NCI-H2196 (cell line): ENCODE results near the gene JMJD7.

Experiments
- DNase-seq: peaks from one replicate; lab custom pipeline; 2025; ENCODE audit not compliant: unreplicated experiment; lab: John Stamatoyannopoulos, UW

JMJD7 gene

DNA sequence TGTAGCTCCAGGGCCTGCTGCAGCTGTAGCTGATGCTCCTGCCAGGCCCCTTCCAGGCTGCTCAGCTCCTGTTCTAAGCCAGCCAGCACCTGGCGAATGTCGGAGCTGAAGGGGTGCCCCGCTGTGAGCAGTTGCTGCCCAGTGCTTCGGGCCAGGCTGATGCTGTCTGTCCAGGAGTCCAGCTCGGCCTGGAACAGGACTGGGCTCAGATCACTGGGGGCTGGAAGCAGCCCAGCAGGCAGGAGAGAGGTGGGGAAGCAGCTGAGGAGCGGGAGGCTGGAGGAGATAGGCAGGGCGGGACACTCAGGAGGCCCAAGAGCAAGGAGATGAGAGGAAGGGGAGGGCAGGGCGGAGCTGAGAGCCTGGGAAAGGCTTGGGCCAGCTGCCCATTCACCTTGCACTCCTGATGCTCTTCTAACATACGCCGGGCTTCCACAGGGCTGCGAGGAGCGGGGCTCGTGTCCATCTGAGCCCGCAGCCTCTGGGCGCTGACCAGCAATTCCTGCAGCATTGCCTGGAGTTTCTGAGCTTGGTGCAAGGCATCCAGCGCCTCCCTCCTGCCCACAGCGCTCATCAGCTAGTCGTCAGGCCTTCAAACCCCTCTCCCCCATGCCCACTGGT, 34.0 kb downstream of the JMJD7 start:
- no peak for DNase-seq

DNA sequence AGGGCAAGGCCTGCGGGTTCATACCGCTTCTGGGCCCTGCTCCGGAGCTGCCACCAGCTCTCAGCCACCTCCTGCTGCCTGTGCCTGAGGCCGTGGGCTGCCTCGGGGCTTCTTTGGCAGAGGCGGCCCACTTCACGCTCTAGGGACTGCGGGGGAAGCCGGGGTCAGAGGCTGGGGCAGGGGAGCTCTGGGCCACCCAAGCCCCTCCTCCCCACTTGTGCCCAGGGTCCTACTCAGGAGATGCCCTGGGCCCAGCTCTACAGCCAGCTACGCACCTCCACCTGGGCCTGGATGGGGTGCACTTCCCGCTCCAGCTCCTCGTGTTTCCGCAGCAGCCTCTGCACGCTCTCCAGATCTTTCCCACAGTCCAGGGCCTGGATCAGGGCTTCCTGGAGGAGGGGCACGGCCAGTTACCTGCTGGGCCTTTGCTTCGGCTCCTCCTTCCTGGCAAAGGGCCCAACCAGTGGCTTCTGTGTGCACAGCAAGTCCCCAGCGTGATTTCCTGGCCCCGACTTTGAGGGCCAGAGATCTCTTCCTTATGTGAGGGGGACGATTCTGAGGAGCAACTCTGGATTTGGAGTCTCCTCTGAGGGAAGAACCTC, 34.7 kb downstream of the JMJD7 start:
- peak; percentile 24 for DNase-seq

DNA sequence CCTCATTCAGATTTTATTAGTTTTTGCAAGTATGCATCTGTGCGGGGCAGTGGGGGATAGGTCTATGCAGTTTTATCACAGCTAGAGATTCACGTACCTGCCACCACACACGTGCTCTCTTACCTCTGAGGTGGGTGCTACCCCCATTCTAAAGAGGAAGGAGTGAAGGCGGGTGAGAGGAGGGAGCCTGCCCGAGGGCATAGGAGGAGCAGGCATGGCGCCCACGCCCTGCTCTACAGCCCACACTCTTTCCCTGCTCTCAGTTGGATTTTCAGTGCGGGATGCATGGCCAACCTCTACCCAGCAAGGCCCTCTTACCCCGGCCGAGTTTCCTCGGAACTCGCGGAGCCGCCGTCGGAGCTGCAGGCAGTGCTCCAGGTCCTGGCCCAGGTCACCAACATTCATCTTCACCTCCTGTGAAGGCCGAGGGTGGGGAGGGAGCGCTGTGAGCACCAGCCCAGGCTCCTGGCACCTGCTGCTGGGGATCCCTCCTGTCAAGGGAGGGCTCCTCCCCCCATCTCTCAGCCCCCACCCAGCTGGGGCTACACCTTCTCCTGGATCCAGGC, 37.7 kb downstream of the JMJD7 start:
- no peak for DNase-seq

DNA sequence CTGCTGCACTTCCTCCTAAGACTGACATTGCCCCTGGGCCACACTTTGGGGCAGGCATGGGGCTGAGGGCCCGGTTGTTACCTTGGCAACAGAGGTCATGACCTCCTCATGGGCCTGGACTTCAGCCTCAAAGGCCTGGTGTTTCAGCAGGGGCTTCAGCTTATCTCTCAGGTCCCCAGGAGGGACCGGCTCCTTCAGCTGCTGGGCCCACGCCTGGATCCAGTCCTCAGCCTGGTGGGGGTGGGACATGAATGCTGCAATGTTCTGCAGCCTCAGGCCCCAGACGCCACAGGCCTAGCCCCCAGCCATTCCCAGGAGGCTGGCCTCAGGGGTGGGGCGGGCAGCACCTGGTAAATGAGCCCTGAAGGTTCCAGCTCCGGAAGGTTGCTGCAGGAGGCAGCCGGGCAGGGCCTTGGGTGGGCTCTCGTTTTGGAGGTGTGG, 38.4 kb downstream of the JMJD7 start:
- DNase-seq, result no peak

DNA sequence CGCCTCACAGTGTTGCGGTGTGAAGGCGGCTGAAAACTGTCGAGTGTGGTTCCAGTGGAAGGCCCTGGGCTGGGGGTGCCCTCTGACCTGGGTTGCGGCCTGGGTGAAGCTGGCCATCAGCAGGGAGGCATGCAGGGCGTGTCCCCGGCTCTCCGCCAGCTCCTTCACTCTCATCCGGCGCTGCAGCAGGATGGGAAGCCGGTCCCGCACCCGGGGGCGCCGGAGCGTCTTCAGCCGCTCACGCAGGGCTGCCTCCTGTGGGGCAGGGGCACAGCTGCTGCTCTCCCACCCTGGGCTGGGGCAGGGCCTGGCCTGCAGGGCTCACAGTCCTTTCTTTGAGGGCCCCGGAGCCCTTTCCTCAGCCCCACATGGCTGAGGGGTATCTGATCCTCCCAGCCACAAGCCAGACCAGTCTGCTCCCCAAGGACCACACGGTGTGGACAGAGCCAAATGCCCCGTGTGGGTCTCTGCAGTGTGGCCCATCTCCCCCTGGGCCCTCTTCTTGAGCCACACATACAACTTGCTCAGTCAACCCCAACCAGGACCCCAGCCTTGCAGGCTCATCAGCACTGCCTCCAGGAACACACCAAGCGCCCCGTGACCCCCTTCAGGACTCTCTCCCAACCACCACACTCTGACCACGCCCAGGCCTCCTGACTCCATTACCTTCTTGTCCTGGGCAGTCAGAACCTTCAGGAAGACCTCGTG, 39.1 kb downstream of the JMJD7 start:
- no peak for DNase-seq

DNA sequence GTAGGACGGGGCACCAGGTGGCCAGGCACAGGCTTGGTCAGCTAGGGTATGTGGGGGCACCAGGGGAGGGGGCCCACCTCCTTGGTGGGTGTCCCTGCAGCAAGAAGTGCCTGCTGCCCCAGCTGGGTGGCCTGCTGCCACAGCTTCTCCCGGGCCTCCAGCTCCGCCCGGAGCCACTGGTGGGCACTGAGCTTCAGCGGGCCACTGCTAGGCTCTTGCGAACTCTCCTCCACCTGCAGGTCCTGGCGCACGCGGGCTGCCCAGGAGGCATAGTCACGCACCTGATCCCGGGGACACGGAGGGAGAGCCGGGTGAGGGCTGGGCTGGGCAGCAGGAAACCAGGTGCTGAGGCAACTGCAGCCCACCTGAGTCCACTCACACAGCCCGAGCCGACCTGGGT, 40.4 kb downstream of the JMJD7 start:
- no peak for DNase-seq

DNA sequence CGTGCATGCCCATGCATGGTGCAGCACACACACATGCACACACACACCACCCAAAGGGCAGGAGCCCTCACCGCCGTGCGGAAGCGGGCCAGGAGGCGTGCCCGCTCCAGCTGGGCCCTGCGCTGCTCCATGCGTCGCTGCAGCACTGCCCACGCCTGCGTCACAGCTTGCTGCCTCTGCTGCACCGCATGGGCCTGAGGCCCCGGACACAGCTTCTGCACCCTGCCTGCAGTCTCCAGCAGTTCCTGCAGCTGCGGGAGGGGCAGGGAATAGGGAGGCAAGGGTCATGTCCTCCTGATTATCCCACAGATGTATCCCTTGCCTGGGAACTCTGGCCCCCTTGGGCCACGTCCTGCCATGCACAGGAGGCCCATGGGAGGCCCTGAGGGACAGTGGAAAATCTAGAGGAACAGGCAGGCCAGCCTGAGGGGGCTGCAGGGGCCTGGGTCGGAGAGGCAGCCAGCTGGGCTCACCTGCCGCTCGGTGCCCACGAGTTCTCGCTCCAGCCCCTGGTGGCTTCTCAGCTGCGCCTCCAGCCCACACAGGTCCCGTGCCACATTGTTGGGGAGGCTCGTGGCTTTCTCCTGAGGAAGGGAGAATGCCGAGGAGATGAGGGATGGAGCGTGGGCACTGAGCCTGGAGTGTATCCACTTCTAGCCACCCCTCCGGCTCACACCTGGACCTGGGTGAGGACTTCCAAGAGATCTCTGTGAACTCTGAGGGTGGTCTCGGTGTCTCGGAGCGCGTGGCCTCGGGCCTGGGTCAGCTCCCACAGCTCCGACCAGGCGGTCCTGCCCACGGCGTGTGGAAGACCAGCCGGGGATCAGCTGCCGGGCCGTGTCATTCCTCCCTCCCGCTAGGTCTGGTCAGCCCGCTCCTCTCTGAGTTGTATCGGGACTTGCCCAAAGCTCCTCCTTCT, 42.1 kb downstream of the JMJD7 start:
- no peak for DNase-seq

DNA sequence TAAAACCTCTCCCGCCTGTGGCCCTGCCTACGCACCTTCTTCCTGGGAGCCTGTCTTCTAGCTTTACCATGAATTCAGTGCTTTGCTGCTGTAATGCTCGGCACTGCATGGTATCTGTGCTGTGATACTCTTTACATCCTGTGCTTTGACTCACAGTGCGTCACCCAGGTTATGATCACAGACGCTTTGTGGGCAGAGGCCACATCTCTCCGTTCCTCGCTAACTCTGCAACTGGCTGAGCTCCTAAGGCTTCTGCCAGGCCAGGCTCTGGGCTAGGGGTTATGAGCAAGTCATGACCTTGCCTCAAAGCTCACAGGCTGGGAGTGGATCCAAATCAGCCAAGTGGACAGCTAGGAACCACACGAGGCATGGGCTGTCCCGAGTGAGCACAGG, 42.8 kb downstream of the JMJD7 start:
- no peak for DNase-seq

DNA sequence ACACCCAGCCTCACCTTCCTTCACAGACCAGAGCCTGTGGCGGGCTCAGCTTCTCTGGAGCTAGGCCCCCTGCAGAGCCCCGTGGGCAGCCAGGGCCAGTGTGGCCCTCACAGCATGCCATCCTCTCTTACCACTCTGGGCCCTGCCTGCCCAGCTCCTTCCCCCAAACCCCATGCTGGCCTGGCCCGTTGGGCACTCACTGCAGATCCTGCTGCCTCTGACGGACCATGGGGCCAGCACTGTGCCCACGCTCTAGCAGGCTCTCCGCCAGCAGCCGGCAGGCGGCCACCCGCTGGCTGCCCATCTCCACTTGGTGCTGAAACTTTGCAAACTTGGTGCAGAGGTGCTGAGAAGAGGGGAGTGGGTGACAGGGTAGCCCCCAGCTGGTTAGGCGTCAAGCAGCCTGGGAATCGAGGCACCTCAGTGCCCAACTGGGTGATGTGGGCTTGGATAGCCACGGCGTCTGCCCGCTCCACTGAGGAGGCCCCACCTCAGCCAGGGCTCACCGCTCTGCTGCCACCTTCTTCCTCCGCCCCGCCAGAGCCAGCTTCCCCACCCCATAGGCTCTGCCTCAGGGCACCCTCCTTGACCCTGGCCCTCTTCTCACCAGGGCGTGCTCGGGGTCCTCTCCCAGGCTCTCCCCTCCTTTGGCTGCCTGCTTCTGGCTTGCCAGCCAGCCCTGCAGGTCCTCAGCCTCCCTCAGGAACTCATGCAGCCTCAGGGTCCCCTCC, 43.4 kb downstream of the JMJD7 start:
- no peak for DNase-seq

DNA sequence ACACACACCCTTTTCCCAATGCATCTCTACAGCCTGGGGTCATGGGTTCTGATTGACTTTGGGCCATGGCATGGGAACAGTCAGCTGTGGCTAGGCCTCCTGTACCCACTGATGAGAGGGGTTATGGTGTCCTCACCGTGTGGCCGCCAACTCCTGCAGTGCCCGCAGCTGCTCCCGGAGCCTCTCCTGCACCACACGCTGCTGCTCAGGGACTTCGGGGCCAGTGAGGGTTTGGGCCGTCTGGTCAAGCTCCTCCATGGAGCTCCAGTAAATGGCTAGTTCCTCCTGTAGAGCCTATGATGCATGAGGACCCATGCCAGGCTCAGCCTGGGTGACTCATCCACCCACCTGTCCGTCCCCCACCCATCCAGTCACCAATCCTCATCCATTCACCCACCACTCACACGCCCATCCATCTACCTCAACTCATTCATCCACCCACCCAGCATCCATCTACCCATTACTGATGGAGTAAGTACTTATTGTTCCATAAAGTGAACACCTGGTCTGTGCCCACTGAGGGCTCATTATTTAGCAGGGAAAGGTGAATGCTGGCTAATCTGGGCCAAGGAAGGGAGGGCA, 44.4 kb downstream of the JMJD7 start:
- DNase-seq, result no peak

DNA sequence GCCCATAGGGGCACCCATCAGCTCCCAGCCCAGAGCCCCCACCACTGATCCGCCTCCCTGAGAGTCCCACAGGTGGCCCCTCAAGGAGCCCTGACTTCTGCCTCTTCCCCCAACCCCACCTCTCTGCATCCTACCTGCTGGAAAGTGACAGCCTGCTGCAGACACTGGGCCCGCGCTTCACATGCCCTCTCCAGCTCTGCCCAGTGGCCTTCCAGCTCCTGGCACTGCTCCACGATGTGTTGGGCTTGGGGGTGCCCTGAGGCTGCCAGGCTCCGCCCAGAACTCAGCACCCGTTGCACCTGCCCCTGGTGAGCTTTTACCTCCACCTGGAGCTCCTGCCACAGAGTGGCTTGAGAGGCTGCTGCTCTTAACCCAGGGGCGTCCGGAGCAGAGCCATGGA, 45.8 kb downstream of the JMJD7 start:
- DNase-seq, result peak; percentile 65

DNA sequence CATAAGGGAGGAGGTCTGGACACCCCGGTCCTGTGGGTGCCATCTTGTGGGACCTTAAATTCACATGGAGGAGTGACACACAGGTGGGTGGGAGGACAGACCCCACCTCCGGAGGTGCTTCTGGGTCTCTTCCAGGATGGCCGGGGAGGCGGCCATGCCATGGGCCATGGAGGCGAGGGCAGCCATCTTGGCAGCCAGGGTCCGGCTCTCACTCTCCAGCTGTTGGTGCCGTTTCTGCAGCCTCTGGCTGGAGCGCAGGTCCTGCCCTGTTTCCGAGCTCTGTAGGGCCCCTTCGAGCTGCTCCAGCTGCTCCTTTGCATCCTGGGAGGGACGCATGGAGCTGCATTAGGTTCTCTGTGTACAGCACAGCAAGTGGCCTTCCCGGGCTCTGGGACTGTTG, 46.8 kb downstream of the JMJD7 start:
- DNase-seq, result no peak

DNA sequence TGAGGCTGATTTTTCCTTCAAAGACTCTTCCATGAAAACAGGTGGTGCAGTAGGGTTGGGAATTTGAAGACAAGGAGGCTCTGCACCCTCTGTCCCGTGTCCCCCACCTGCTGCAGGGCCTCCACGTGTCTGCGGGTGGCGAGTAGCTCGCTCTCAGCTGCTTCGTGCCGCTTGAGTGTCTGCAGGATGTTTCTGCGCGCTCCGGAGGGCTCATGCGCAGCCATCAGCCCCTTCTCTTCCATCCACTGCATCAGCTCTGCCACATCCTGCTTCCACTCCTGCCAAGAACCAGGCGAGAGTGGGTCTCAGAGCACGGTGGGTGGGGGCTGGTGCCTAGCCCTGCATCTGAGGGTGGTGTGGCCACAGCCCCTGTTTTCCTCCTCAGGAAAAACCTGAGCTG, 48.1 kb downstream of the JMJD7 start:
- peak; percentile 3 for DNase-seq

DNA sequence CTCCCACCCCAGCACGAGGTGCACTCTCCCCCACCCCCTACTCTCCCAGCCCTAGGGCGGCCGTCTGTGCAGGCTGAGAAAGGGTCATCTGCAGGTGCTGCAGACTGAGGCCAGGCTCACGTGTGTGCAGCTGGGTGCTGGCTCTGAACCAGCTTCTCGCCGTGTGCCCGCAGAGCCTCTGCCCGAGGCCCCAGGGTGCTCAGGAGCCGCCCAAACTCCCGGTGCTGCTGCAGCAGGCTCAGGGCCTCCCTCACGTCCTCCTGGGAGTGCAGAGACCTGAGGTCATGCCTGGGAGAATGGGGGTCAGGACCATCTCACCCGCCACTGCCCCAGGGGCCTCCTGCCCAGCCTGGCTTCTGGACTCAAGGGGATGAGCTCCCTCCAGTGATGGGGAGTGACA, 48.8 kb downstream of the JMJD7 start:
- peak; percentile 55 for DNase-seq

DNA sequence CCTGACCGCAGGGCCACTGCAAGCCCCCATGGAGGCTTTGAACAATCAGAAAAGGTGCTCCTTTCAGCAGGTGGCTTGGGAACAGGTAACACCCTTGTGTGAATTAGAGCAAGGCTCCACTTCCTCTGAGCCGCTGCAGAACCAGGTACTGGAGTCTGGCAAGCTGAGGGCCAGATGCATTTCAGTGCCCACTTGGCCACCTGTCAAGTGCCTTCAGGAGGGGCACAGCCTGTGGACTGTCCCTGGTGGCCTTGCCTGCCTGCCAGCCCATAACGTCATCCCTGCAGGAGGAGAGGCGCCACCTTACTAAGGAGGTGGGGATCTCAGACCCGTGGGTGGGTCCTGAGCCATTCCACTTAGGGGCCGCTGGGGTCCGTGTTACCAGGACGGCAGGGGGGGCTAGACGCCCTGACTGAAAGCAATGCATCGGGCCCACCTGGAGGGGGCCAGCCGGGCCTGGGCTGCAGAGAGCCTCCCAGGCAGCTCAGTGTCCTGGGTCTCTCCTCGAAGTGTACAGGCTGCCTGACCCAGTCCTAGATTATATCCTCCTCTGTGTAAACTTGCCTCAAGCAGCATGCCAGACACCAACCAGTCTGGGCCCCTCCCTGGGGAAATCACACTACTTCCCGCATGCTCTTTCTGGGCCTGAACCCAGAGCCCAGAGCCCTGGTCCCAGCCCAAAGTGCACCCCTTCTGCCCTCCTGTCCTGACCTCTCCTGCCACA, 49.9 kb downstream of the JMJD7 start:
- peak; percentile 14 for DNase-seq

DNA sequence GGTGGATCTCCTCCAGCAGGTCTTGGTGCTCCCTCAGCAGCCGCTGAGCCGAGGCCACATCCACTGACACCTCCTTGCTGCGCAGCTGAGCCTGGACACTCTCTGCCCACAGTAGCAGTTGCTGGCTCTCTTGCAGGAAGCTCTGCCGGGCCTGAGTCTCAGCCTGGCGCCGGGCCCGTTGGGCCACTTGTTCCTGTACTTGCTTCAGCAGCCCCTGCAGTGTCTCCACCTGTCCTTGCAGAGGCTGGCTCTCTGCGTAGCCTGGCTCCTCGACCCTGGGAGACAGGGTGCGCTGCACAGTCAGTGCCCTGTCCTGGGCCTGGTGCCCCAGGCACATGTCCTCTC, 50.4 kb downstream of the JMJD7 start:
- DNase-seq, result peak; percentile 28

DNA sequence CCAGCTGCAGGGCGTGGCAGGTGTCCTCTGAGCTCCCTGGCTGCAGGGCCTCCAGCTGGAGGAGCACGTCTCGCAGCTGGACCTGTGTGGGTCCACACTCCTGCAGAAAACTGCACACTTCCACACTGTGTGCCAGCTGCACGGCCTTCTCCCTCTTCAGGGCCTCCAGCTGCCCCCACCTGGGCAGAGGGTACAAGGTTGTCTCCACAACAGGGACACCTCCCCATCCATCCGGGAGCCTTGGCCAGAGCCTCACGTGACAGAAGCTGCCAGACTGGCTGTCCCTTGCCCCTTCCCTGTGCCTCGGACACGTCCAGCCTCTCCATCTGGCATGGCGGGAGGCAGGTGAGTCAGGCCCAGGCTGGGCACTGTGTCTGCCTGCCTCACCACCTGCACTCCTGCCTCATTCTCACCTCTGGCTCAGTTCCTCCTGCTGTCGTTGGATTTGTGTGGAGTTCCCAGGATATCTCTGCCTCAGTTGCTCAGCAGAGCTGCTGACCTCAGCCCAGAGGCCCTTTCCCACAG, 51.5 kb downstream of the JMJD7 start:
- no peak for DNase-seq

DNA sequence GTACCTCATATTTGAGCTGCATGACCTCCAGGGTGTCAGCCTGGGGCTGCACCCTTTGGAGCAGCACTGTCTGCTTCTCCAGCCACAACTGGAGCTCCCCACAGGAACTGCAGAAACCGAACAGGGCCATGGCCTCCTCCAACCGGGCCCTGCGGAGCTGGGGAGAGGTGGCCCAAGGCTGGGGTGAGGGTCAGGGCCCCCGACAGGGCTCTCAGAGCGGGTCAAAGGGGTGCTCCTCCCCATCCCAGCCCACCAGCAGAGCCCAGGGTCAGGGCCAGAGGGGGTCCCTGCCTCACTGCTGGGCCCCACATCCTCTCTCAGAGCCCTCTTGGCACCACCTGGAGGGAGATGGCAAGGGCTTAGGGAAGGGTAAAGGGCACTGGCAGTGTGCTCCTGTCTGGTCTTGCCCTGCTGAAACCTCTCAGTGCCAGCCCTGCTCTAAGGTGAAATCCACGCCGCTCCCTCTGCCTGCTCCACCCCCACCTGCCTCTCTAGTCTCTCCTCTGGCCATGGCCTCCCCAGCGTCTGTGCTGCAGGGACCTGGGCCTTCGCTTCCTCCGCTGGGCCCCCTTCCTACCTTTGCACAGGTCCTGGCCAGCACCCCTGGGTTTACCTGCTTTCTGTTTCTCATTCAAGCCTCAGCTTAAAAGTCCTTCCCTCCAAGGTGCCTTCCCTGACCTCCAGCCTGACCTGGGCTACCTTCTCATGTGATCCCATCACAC, 52.4 kb downstream of the JMJD7 start:
- no peak for DNase-seq

DNA sequence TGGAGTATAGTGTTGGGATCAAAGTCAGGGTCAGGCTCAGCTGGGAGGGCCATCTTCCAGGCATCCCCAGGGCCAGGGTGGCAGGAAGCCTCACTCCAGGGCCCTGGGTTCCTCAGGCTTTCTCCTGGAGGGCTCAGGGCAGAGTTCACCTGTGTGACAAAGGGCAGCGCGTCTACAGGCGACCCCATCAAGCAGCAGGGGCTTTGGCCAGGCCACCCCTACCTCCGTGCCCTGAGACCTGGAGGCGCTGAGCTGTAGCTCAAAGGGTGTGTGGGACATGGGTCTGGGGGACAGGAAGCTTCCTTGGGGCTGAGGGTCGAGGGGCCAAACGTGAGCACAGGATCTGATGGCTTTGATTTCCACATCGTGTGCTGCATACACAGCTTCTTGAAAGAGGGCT, 53.2 kb downstream of the JMJD7 start:
- no peak for DNase-seq
